ENCODE measurements around the gene CAMK1D.

CAMK1D gene

GRCh38 chr10:12588091-12588860, 238.9 kb downstream of the CAMK1D start:
- H3K56ac ChIP-seq (ENCODE audit: low read length): no peak overlapping the region
- no peak overlapping the region for H2BK5ac ChIP-seq (ENCODE audit: low read length)
- no peaks in the 10 kb centered on the region for H3K79me2 ChIP-seq (ENCODE audit: control insufficient read depth, insufficient read depth, low read length)
- no peaks in the 10 kb centered on the region for H3K79me1 ChIP-seq (ENCODE audit: low read length)
- no peak overlapping the region for H4K8ac ChIP-seq (ENCODE audit: low read depth, low read length)
- no peaks in the 10 kb centered on the region for H3K27me3 ChIP-seq (ENCODE audit: insufficient read depth, low read length, poor library complexity)
- H4K5ac ChIP-seq (ENCODE audit: low read length): no peak overlapping the region
- no peak overlapping the region for H3K4me3 ChIP-seq (ENCODE audit: low read length)
- H3K4me2 ChIP-seq (ENCODE audit: low read length): no peak overlapping the region
- H3K23ac ChIP-seq (ENCODE audit: low read length): no peak overlapping the region
- WGBS (ENCODE audit: extremely low coverage, insufficient coverage, low lambda C conversion rate): 100% methylated on average over 1 of the region's 12 CpGs
- no peak overlapping the region for H3K4ac ChIP-seq (ENCODE audit: low read depth, low read length)
- DNase-seq: no peak
- no peak overlapping the region for H2BK120ac ChIP-seq (ENCODE audit: low read depth, low read length)
- H2BK15ac ChIP-seq (replicated peaks; ENCODE audit: low read depth): no peak overlapping the region
- H3K27ac ChIP-seq (ENCODE audit: low read depth, low read length): no peak overlapping the region
- no peaks in the 10 kb centered on the region for H3K36me3 ChIP-seq (ENCODE audit: control insufficient read depth, insufficient read depth, low read length)
- no peaks in the 10 kb centered on the region for H3K4me1 ChIP-seq (ENCODE audit: control insufficient read depth, low read depth, low read length)
- H3K18ac ChIP-seq (ENCODE audit: low read length): no peak overlapping the region
- H3K9ac ChIP-seq (ENCODE audit: low read length): no peak overlapping the region
- H2AK5ac ChIP-seq (ENCODE audit: low read length): no peak overlapping the region

- Histone ChIP-seq H4K8ac (ENCODE audit: low read depth, low read length) (no peak overlapping the region), H3K4me3 (ENCODE audit: low read length) (no peak overlapping the region), H3K36me3 (ENCODE audit: control insufficient read depth, insufficient read depth, low read length) (no peaks in the 10 kb centered on the region), H3K23ac (ENCODE audit: low read length) (no peak overlapping the region), H2BK5ac (ENCODE audit: low read length) (no peak overlapping the region), H2BK15ac (replicated peaks; ENCODE audit: low read depth) (no peak overlapping the region), H3K18ac (ENCODE audit: low read length) (no peak overlapping the region), H3K4me1 (ENCODE audit: control insufficient read depth, low read depth, low read length) (no peaks in the 10 kb centered on the region), H3K4me2 (ENCODE audit: low read length) (no peak overlapping the region), H3K27me3 (ENCODE audit: insufficient read depth, low read length, poor library complexity) (no peaks in the 10 kb centered on the region), H3K79me1 (ENCODE audit: low read length) (no peaks in the 10 kb centered on the region), H3K56ac (ENCODE audit: low read length) (no peak overlapping the region), H2BK120ac (ENCODE audit: low read depth, low read length) (no peak overlapping the region), H3K79me2 (ENCODE audit: control insufficient read depth, insufficient read depth, low read length) (no peaks in the 10 kb centered on the region), H2AK5ac (ENCODE audit: low read length) (no peak overlapping the region), H3K4ac (ENCODE audit: low read depth, low read length) (no peak overlapping the region), H4K5ac (ENCODE audit: low read length) (no peak overlapping the region), H3K27ac (ENCODE audit: low read depth, low read length) (no peak overlapping the region), H3K9ac (ENCODE audit: low read length) (no peak overlapping the region)
- WGBS (ENCODE audit: extremely low coverage, insufficient coverage, low lambda C conversion rate): no CpG with 5 or more reads among the region's 8 CpGs
- DNase-seq: no peak
These were observed 239.9 kb downstream of the CAMK1D start for GRCh38 chr10:12589291-12589690.

- H3K4me3 ChIP-seq (ENCODE audit: low read length): no peak overlapping the region
- no peak overlapping the region for H3K9ac ChIP-seq (ENCODE audit: low read length)
- no peak for DNase-seq
- H3K36me3 ChIP-seq (ENCODE audit: control insufficient read depth, insufficient read depth, low read length): no peaks in the 10 kb centered on the region
- H3K23ac ChIP-seq (ENCODE audit: low read length): no peak overlapping the region
- no peak overlapping the region for H2BK15ac ChIP-seq (replicated peaks; ENCODE audit: low read depth)
- no peak overlapping the region for H2BK5ac ChIP-seq (ENCODE audit: low read length)
- no peak overlapping the region for H3K4ac ChIP-seq (ENCODE audit: low read depth, low read length)
- no peaks in the 10 kb centered on the region for H3K79me1 ChIP-seq (ENCODE audit: low read length)
- no peak overlapping the region for H4K8ac ChIP-seq (ENCODE audit: low read depth, low read length)
- no peak overlapping the region for H3K27ac ChIP-seq (ENCODE audit: low read depth, low read length)
- H3K18ac ChIP-seq (ENCODE audit: low read length): no peak overlapping the region
- no peaks in the 10 kb centered on the region for H3K27me3 ChIP-seq (ENCODE audit: insufficient read depth, low read length, poor library complexity)
- H3K4me1 ChIP-seq (ENCODE audit: control insufficient read depth, low read depth, low read length): no peaks in the 10 kb centered on the region
- no peaks in the 10 kb centered on the region for H3K79me2 ChIP-seq (ENCODE audit: control insufficient read depth, insufficient read depth, low read length)
- no peak overlapping the region for H3K4me2 ChIP-seq (ENCODE audit: low read length)
- no peak overlapping the region for H4K5ac ChIP-seq (ENCODE audit: low read length)
- no peak overlapping the region for H2BK120ac ChIP-seq (ENCODE audit: low read depth, low read length)
- no peak overlapping the region for H2AK5ac ChIP-seq (ENCODE audit: low read length)
- no peak overlapping the region for H3K56ac ChIP-seq (ENCODE audit: low read length)
- WGBS (ENCODE audit: extremely low coverage, insufficient coverage, low lambda C conversion rate): no CpG with 5 or more reads among the region's 4 CpGs
These were observed 240.4 kb downstream of the CAMK1D start for GRCh38 chr10:12589791-12590190.

GRCh38 chr10:12590675-12591659, 241.6 kb downstream of the CAMK1D start:
- Histone ChIP-seq H3K18ac (ENCODE audit: low read length) (no peak overlapping the region), H4K8ac (ENCODE audit: low read depth, low read length) (no peak overlapping the region), H3K79me1 (ENCODE audit: low read length) (no peaks in the 10 kb centered on the region), H3K9ac (ENCODE audit: low read length) (no peak overlapping the region), H3K4me1 (ENCODE audit: control insufficient read depth, low read depth, low read length) (no peaks in the 10 kb centered on the region), H2AK5ac (ENCODE audit: low read length) (no peak overlapping the region), H3K36me3 (ENCODE audit: control insufficient read depth, insufficient read depth, low read length) (no peaks in the 10 kb centered on the region), H3K4me2 (ENCODE audit: low read length) (no peak overlapping the region), H3K4ac (ENCODE audit: low read depth, low read length) (no peak overlapping the region), H3K27me3 (ENCODE audit: insufficient read depth, low read length, poor library complexity) (no peaks in the 10 kb centered on the region), H3K4me3 (ENCODE audit: low read length) (no peak overlapping the region), H2BK120ac (ENCODE audit: low read depth, low read length) (no peak overlapping the region), H3K56ac (ENCODE audit: low read length) (no peak overlapping the region), H3K23ac (ENCODE audit: low read length) (no peak overlapping the region), H4K5ac (ENCODE audit: low read length) (no peak overlapping the region), H3K79me2 (ENCODE audit: control insufficient read depth, insufficient read depth, low read length) (no peaks in the 10 kb centered on the region), H3K27ac (ENCODE audit: low read depth, low read length) (no peak overlapping the region), H2BK5ac (ENCODE audit: low read length) (no peak overlapping the region), H2BK15ac (replicated peaks; ENCODE audit: low read depth) (no peak overlapping the region)
- WGBS (ENCODE audit: extremely low coverage, insufficient coverage, low lambda C conversion rate): no CpG with 5 or more reads among the region's 17 CpGs
- no peak for DNase-seq

- no peak overlapping the region for H2BK5ac ChIP-seq (ENCODE audit: low read length)
- H3K9ac ChIP-seq (ENCODE audit: low read length): no peak overlapping the region
- no peak overlapping the region for H2BK120ac ChIP-seq (ENCODE audit: low read depth, low read length)
- H3K4me3 ChIP-seq (ENCODE audit: low read length): no peak overlapping the region
- WGBS (ENCODE audit: extremely low coverage, insufficient coverage, low lambda C conversion rate): no CpG with 5 or more reads among the region's 5 CpGs
- no peak for DNase-seq
- H4K5ac ChIP-seq (ENCODE audit: low read length): no peak overlapping the region
- H4K8ac ChIP-seq (ENCODE audit: low read depth, low read length): no peak overlapping the region
- no peak overlapping the region for H3K18ac ChIP-seq (ENCODE audit: low read length)
- no peak overlapping the region for H2AK5ac ChIP-seq (ENCODE audit: low read length)
- no peak overlapping the region for H3K27ac ChIP-seq (ENCODE audit: low read depth, low read length)
- H3K56ac ChIP-seq (ENCODE audit: low read length): no peak overlapping the region
- H2BK15ac ChIP-seq (replicated peaks; ENCODE audit: low read depth): no peak overlapping the region
- no peaks in the 10 kb centered on the region for H3K79me2 ChIP-seq (ENCODE audit: control insufficient read depth, insufficient read depth, low read length)
- H3K27me3 ChIP-seq (ENCODE audit: insufficient read depth, low read length, poor library complexity): no peaks in the 10 kb centered on the region
- H3K23ac ChIP-seq (ENCODE audit: low read length): no peak overlapping the region
- no peaks in the 10 kb centered on the region for H3K79me1 ChIP-seq (ENCODE audit: low read length)
- no peaks in the 10 kb centered on the region for H3K36me3 ChIP-seq (ENCODE audit: control insufficient read depth, insufficient read depth, low read length)
- H3K4me2 ChIP-seq (ENCODE audit: low read length): no peak overlapping the region
- no peak overlapping the region for H3K4ac ChIP-seq (ENCODE audit: low read depth, low read length)
- H3K4me1 ChIP-seq (ENCODE audit: control insufficient read depth, low read depth, low read length): no peaks in the 10 kb centered on the region
These were observed 243.6 kb downstream of the CAMK1D start for GRCh38 chr10:12592967-12593366.
